Adrenal gland (tissue), 5 donors: ENCODE measurements around the gene DACT3.

Experiments used
- POLR2A ChIP-seq, 2 donors: fragments of 450-650 bp; IDR thresholded peaks; one replicate each; pipeline ENCODE4 v1.6.1; 2017; ENCODE audit warnings: antibody characterized with exemption in 2 of 2, mild to moderate bottlenecking in 2 of 2, moderate library complexity in 1 of 2
- TF ChIP-seq, protein P1 (sequence below), 6 experiments: fragments of 450-650 bp in 4 of 6; fragments of 200-600 bp in 2 of 6; sonication (generic) in 1 of 6; IDR thresholded peaks; 1 replicate in 5 of 6; 2 replicates in 1 of 6; pipeline versions ENCODE4 v1.5.1 to v1.8.0; 2016 to 2021; ENCODE audit warnings: antibody characterized with exemption in 6 of 6, mild to moderate bottlenecking in 2 of 6, moderate library complexity in 1 of 6
- donor health status: DM: no; HTN: no; CAD: no.

DNA sequence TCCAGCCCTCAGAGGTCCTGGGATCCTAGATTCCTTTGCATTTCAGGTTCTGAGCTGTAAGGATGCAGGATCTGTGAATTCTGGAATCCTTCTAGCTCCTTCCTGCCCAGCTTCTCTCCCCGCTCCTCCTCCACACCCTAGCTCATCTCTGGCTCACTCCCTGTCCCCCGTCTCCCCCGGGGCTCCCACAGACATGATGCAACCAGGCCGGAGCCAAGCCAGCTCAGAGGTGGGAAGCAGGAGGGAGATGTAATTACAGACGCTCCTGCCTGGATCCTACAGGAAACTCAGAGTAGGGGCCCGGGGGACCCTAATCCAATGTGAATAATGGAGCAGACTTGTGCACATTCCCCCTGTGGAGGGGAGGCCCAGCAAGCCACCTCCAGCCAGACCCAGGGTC lies 29.5 kb downstream of the DACT3 start:
- TF ChIP-seq POLR2A (IDR thresholded peaks at IDR 0.05): no peak
- TF ChIP-seq, protein P1, sequence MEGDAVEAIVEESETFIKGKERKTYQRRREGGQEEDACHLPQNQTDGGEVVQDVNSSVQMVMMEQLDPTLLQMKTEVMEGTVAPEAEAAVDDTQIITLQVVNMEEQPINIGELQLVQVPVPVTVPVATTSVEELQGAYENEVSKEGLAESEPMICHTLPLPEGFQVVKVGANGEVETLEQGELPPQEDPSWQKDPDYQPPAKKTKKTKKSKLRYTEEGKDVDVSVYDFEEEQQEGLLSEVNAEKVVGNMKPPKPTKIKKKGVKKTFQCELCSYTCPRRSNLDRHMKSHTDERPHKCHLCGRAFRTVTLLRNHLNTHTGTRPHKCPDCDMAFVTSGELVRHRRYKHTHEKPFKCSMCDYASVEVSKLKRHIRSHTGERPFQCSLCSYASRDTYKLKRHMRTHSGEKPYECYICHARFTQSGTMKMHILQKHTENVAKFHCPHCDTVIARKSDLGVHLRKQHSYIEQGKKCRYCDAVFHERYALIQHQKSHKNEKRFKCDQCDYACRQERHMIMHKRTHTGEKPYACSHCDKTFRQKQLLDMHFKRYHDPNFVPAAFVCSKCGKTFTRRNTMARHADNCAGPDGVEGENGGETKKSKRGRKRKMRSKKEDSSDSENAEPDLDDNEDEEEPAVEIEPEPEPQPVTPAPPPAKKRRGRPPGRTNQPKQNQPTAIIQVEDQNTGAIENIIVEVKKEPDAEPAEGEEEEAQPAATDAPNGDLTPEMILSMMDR (IDR thresholded peaks at IDR 0.05): no peak
